Measurements from ENCODE around the gene SLC25A1.

The SLC25A1 gene

GRCh38 chr22:19134874-19135273, 43.7 kb downstream of the SLC25A1 start:
- no peak for DNase-seq

- no peak for DNase-seq
Measured at GRCh38 chr22:19134176-19134831, 44.2 kb downstream of the SLC25A1 start.

DNA sequence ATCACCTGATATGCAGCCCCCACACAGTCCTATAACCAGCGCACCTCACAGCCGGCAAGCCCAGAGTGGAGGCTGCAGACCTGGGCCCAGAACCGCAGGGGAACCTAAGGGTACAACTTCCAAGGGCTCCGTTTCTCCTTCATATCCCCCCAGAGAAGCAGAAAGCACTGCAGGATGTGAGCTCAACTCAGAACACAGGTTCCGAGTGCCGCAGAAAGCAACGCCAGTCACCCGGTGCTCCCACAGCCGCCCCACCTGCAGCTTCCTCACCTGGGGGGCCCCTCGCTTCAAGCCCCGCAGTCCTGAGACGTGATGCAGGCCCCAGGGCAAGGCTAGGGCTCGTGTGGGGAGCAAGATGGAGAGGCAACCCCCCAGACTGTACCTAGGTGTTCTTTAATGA, 45.0 kb downstream of the SLC25A1 start:
- DNase-seq: no peak

- no peak for DNase-seq
Measured at GRCh38 chr22:19132693-19133400, 45.7 kb downstream of the SLC25A1 start.

- no peak for DNase-seq
Measured at GRCh38 chr22:19132153-19132552, 46.4 kb downstream of the SLC25A1 start.

DNA sequence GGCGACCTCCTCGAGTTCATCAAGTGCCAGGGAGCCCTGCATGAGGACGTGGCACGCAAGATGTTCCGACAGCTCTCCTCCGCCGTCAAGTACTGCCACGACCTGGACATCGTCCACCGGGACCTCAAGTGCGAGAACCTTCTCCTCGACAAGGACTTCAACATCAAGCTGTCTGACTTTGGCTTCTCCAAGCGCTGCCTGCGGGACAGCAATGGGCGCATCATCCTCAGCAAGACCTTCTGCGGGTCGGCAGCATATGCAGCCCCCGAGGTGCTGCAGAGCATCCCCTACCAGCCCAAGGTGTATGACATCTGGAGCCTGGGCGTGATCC, 46.9 kb downstream of the SLC25A1 start:
- DNase-seq: no peak

- DNase-seq: no peak
Measured at GRCh38 chr22:19130959-19131684, 47.4 kb downstream of the SLC25A1 start, which contains the start of gene TSSK2. Gene TSSK2 (plus strand): TSS chr22:19131308. CDS start chr22:19131400, 92 bp downstream.

- no peak for DNase-seq
Measured at GRCh38 chr22:19129871-19130270, 48.7 kb downstream of the SLC25A1 start.

DNA sequence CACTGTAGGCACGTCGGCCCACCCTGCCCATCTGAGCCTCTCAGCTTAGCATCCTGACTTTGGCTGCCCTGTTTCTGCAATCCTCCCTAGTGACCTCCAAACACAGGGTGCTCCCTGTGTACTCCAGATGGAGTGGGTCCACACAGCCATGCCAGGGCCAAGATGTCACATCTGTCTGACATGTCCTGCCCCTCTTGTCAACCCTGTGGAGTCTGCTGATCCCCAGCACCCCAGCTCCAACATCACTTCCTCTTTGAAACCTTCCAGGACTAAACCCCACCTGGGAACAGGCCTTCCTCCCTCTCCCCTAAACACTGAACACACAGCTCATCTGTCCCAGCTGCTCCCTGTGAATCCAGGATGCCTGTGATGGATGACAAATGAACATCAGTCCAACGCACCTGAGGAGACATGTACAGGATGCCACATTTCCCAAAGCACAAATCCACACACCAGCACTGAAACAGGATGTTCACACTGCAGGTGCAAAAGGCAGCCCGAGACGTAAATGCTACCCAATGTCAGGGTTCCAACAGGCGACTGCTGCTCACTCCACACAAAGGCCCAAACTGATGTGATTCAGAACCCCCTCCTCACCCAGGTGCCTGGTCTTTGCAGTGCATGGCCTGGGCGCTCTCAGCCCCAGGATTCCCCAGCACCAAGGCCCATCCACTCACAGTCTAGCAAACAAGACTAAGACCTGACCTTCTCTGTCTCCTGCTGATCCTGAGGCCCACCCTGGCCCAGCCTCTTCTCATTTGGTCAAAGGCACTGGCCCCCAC, 49.4 kb downstream of the SLC25A1 start:
- DNase-seq: no peak

DNA sequence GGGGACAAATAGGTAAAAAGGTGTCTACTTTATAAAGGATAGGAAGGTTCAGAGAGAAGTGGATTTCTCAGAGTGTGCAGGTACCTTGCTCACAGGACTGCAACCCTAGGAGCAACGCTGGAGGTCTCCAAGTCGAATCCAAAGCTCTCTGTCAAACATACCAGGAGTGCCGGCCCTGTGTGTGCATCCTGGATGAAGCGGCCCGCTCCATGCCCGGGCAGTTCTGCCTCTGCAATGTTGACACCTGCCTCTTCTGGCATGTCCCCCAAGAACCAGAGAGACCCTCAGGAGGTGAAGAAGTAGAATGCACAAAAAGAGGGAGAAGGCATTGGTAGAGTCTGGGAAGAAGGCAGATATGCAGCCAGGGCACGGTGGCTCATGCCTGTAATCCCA, 50.5 kb downstream of the SLC25A1 start:
- no peak for DNase-seq

- no peak for DNase-seq
Measured at GRCh38 chr22:19127329-19128008, 51.1 kb downstream of the SLC25A1 start.

GRCh38 chr22:19126309-19127273, 51.9 kb downstream of the SLC25A1 start:
- DNase-seq: no peak

Measured in activated effector memory CD4-positive, alpha-beta T cell treated with Interleukin-2 at 50 U/mL for 16 hours (primary cell).